Stimulated activated effector memory CD8-positive, alpha-beta T cell treated with anti-CD3 and anti-CD28 coated beads, Interleukin-12 subunit alpha, Interleukin-12 subunit beta, amount 100 ng/mL, for 72 hours (primary cell): Measurements from ENCODE around the gene ELAPOR2.

Experiments
- ATAC-seq: fragments of 150-1000 bp; cut with Tn5 transposase; 2 replicates; pipeline ENCODE4 v1.10.0; 2021
- DNase-seq, 2 donors: peaks; one replicate each; pipeline ENCODE4 v3.0.0; 2021 to 2022; ENCODE audit warnings: low spot score in 2 of 2
- H3K27ac Mint-ChIP-seq: one replicate; pipeline ENCODE4 v1.8.0; 2022; ENCODE audit warnings: mild to moderate bottlenecking, mixed read lengths
- H3K36me3 Mint-ChIP-seq: one replicate; pipeline ENCODE4 v1.8.0; 2022; ENCODE audit warnings: mild to moderate bottlenecking, mixed read lengths
- H3K4me1 Mint-ChIP-seq: one replicate; pipeline ENCODE4 v1.8.0; 2022; ENCODE audit warnings: mixed read lengths
- H3K4me3 Mint-ChIP-seq: one replicate; pipeline ENCODE4 v1.8.0; 2022; ENCODE audit warnings: mild to moderate bottlenecking, mixed read lengths
- H3K9me3 Mint-ChIP-seq: one replicate; pipeline ENCODE4 v1.8.0; 2022; ENCODE audit warnings: mixed read lengths

The ELAPOR2 gene

DNA sequence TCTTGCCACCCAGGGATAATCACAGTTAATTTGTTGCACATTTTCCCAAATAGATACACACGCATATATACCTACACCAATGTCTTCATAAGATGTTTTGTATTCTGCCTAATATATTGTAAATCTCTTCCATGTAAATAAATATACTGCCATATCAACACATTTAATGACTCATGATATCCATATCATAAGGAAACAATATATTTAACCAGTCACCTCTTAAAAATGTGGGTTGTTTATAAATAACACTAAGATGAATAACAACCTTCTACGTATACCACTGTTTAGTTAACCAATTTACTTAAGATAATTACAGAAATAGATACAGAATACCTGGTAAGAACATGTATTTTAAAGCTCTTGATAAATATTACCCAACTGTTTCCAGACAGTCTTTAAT is 38.2 kb downstream of the ELAPOR2 start:
- Mint-ChIP-seq H3K4me1 (no peaks in the 10 kb centered on the region), H3K36me3 (no peaks in the 10 kb centered on the region), H3K27ac (no peak overlapping the region), H3K9me3 (no peaks in the 10 kb centered on the region), H3K4me3 (no peak overlapping the region)
- no peak for ATAC-seq
- DNase-seq: no peak

DNA sequence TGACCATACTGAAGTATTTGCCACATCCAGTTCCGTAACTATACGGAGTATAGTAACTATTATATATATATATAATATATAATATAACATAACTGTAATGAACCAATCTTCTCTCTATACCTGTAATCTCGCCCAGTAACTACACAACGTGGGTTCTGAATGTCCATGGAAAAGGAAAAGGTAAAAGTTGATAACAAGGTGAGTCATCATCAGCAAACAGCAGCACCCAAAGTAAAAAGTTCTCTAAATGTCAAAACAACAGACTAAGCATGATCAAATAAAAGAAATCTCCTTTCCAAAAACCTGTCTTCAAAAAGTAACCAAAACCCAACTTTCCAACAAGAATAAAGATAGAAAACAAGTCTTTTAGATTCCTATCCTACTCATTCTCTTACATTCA is 42.8 kb downstream of the ELAPOR2 start:
- Mint-ChIP-seq H3K4me3 (no peak overlapping the region), H3K36me3 (no peaks in the 10 kb centered on the region), H3K27ac (no peak overlapping the region), H3K9me3 (no peaks in the 10 kb centered on the region), H3K4me1 (no peaks in the 10 kb centered on the region)
- no peak for DNase-seq
- ATAC-seq: no peak

DNA sequence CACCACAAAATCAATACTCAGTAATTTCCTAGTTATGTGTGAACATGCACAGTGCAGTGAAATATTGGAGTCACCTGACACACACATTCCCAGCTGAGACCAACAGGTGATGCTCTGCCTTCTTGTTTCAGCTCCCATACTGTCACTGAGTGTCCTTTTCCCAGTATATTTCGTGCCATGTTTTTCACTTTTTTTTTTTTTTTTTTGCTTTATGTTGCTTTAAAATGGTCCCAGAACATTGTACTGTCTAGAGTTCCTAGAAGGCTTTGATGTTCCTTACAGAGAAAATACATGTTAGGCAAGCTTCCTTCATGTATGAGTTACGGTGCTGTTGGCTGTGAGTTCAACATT is 45.6 kb downstream of the ELAPOR2 start:
- Mint-ChIP-seq H3K36me3 (no peaks in the 10 kb centered on the region), H3K4me3 (no peak overlapping the region), H3K4me1 (no peaks in the 10 kb centered on the region), H3K9me3 (no peaks in the 10 kb centered on the region), H3K27ac (no peak overlapping the region)
- DNase-seq: no peak
- ATAC-seq: no peak

DNA sequence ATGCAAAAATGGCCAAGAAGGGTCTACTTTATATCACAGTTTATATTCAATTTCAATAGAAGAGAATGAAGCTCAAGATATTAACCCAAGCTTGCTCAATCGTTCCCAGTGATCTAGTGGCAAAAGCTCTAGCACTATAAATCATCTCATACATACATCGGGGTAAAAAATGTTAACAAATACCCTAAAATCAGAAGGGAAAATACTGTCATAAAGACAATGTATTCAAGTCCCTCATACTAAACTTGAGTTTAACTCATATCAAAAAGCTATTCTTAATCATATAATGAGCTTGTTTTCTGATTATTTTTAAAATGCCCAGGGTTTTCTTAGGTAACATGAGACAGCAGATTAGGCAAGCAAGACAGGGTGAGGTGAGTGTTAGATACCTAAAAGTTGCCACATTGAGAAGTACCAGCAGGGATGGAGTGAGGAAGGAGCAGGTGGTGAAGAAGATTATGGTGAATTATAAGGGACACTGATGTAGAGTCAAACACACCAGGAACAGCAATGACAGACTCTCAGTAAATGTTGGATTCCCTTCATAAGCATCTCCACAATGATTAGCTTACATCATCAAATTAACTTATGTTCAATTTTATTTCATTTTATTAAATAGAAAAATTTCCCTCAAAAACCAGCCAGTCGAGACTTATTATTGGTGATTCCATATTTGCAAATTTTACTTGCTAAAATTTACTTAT is 46.2 kb downstream of the ELAPOR2 start:
- H3K4me1 Mint-ChIP-seq: no peaks in the 10 kb centered on the region

More for the DNA sequence above, 46.2 kb downstream of the ELAPOR2 start:
- H3K36me3 Mint-ChIP-seq: no peaks in the 10 kb centered on the region
- H3K9me3 Mint-ChIP-seq: no peaks in the 10 kb centered on the region
- H3K27ac Mint-ChIP-seq: no peak overlapping the region
- no peak for ATAC-seq
- DNase-seq: no peak
- H3K4me3 Mint-ChIP-seq: no peak overlapping the region
